PC-9 (cell line): ENCODE data around the gene TRMT5. TPM values are rescaled to one million over a fixed set of nuclear protein-coding genes. Genes with fewer than 3 reads are reported as not detected.
A peak's percentile ranks its signal among the peaks of the same experiment; 100 is the strongest.

ENCODE experiments used
- BruUV-seq: library from RNA; stranded (reverse); fragments of 400-500 nt; replicated peaks from 2 replicates; lab custom pipeline; 2021; lab: Mats Ljungman, UMichigan
- CTCF ChIA-PET: fragments of 300-600 bp; sonication (Branson Sonifier 250); formaldehyde crosslinking; loops from one replicate; lab custom pipeline; 2022; ENCODE audit warnings: antibody characterized with exemption; lab: Charles Lee
- POLR2A ChIA-PET: fragments of 300-600 bp; sonication (Branson Sonifier 250); formaldehyde crosslinking; loops from one replicate; lab custom pipeline; 2022; ENCODE audit warnings: antibody characterized with exemption; ENCODE audit not compliant: unreplicated experiment; lab: Charles Lee
- DNase-seq, 2 experiments: peaks; one replicate each; pipeline versions ENCODE4 v3.0.0 to v3.0.0-alpha.2; 2015 to 2022; ENCODE audit warnings: mixed read lengths in 1 of 2
- H2AFZ ChIP-seq: fragments of 200-600 bp; sonication (generic); 2 replicates; pipeline ENCODE4 v1.8.1; 2017; ENCODE audit warnings: antibody characterized with exemption
- H3F3A ChIP-seq: fragments of 200-600 bp; sonication (generic); 2 replicates; pipeline ENCODE4 v1.8.1; 2017; ENCODE audit warnings: antibody characterized with exemption, mild to moderate bottlenecking, low read depth; ENCODE audit not compliant: insufficient read depth
- H3K27ac ChIP-seq: fragments of 200-600 bp; sonication (generic); 2 replicates; pipeline ENCODE4 v1.6.1; 2016; ENCODE audit warnings: mixed run types
- H3K27me3 ChIP-seq: fragments of 200-600 bp; sonication (generic); 2 replicates; pipeline ENCODE4 v1.6.1; 2016; ENCODE audit warnings: low read depth, mixed run types; ENCODE audit not compliant: insufficient read depth
- H3K36me3 ChIP-seq: fragments of 200-600 bp; sonication (generic); 2 replicates; pipeline ENCODE4 v1.6.1; 2016; ENCODE audit warnings: low read depth, mixed run types
- H3K4me1 ChIP-seq: fragments of 200-600 bp; sonication (generic); replicated peaks from 2 replicates; pipeline ENCODE4 v1.6.1; 2016; ENCODE audit warnings: mixed run types; ENCODE audit not compliant: insufficient read depth
- H3K4me2 ChIP-seq: fragments of 200-600 bp; sonication (generic); 2 replicates; pipeline ENCODE4 v1.6.1; 2017; ENCODE audit warnings: mixed run types
- H3K4me3 ChIP-seq: fragments of 200-600 bp; sonication (generic); 2 replicates; pipeline ENCODE4 v1.6.1; 2016; ENCODE audit warnings: mixed run types
- H3K79me2 ChIP-seq: fragments of 200-600 bp; sonication (generic); 2 replicates; pipeline ENCODE4 v1.6.1; 2017; ENCODE audit warnings: low read depth, mixed run types
- H3K9me2 ChIP-seq: fragments of 200-600 bp; sonication (generic); 2 replicates; pipeline ENCODE4 v1.8.1; 2017; ENCODE audit warnings: mild to moderate bottlenecking; ENCODE audit not compliant: insufficient read depth
- H3K9me3 ChIP-seq: fragments of 200-600 bp; sonication (generic); 2 replicates; pipeline ENCODE4 v1.8.1; 2016; ENCODE audit warnings: low read depth; ENCODE audit not compliant: insufficient read depth
- H4K20me1 ChIP-seq: fragments of 200-600 bp; sonication (generic); 2 replicates; pipeline ENCODE4 v1.8.1; 2017; ENCODE audit not compliant: insufficient read depth
- EZH2 ChIP-seq: fragments of 200-600 bp; sonication (generic); IDR thresholded peaks from 2 replicates; pipeline ENCODE4 v1.8.0; 2017; ENCODE audit warnings: antibody characterized with exemption, low read depth
- intact Hi-C: fragments of 100-400 bp; cut with micrococcal nuclease; formaldehyde crosslinking; loops from one replicate; pipeline ENCODE4 v1.10.0; 2022; ENCODE audit not compliant: unreplicated experiment
- total RNA-seq: library from RNA; stranded (reverse); gene quantifications from 2 replicates; pipeline ENCODE4 v1.2.3, GENCODE V29; 2021
- TF ChIP-seq, protein P1 (sequence below): fragments of 200-600 bp; sonication (generic); conservative IDR thresholded peaks from 2 replicates; pipeline ENCODE4 v1.6.1; 2017; ENCODE audit warnings: mixed run types, antibody characterized with exemption, mild to moderate bottlenecking, moderate library complexity

The TRMT5 gene
- total RNA-seq, 1 experiment from 2014 or later: 17.6 TPM

DNA sequence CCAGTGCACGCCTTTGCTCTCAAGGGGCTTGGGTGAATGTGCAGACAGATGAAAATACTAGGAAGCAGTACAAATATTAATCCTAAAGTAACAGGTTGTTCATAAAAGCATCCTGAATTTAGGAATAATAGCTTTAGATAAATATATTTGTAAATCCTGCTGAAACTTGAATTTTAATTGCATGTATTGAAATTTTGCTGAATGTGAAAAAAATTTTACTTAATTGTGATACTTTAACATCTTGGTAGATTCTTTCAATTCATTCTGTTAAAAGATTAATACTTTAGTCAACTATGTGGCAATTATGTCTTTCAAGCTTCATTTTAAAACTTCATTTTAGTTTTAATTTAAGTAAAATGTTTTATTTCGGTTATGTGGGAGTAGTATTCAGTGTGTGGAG lies 5.6 kb upstream of the TRMT5 start:
- no peaks in the 10 kb centered on the region for H3K9me3 ChIP-seq
- H3K79me2 ChIP-seq: peaks cover 26% of the 10 kb centered on the region
- H4K20me1 ChIP-seq: no peaks in the 10 kb centered on the region
- H3K27ac ChIP-seq: no peak overlapping the region
- peaks cover 4% of the 10 kb centered on the region for H3K36me3 ChIP-seq
- H3K9me2 ChIP-seq: no peaks in the 10 kb centered on the region
- H3K27me3 ChIP-seq: no peaks in the 10 kb centered on the region
- intact Hi-C loops: no loop called here
- peaks cover 5% of the 10 kb centered on the region; the same call in 1 of the 2 replicates for H3F3A ChIP-seq
- no peak overlapping the region for H3K4me2 ChIP-seq
- POLR2A ChIA-PET: no interaction called here
- H3K4me1 ChIP-seq: peaks cover 13% of the 10 kb centered on the region
- BruUV-seq: no TSS peak
- DNase-seq: peak in 1 of 2 experiments; percentile 27
- TF ChIP-seq, protein P1, sequence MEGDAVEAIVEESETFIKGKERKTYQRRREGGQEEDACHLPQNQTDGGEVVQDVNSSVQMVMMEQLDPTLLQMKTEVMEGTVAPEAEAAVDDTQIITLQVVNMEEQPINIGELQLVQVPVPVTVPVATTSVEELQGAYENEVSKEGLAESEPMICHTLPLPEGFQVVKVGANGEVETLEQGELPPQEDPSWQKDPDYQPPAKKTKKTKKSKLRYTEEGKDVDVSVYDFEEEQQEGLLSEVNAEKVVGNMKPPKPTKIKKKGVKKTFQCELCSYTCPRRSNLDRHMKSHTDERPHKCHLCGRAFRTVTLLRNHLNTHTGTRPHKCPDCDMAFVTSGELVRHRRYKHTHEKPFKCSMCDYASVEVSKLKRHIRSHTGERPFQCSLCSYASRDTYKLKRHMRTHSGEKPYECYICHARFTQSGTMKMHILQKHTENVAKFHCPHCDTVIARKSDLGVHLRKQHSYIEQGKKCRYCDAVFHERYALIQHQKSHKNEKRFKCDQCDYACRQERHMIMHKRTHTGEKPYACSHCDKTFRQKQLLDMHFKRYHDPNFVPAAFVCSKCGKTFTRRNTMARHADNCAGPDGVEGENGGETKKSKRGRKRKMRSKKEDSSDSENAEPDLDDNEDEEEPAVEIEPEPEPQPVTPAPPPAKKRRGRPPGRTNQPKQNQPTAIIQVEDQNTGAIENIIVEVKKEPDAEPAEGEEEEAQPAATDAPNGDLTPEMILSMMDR: no peak
- TF ChIP-seq EZH2: no peak
- H2AFZ ChIP-seq: no peak overlapping the region
- H3K4me3 ChIP-seq: no peak overlapping the region
- CTCF ChIA-PET: no interaction called here

DNA sequence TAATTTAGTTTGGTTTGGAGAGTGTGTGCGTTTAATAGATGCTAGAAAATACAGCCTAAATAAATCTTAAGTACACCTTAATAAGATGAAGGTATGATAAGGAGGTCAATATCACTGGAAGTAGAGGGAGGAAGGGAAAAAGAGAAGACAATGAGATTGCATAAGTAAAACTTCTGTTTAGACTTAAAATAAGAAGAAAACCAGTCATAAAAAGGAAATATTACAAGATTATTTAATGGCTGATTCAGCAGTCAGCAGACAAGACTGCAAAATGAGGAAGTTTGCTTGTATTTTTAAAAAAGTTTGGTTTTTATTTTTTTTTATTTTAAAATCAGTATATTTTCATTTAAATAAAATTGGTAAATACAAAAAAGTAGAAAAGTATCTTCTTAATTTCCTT lies 3.3 kb upstream of the TRMT5 start:
- Histone ChIP-seq H3K36me3 (peaks cover 8% of the 10 kb centered on the region), H4K20me1 (no peaks in the 10 kb centered on the region), H3K27me3 (no peaks in the 10 kb centered on the region), H3F3A (peaks cover 9% of the 10 kb centered on the region; the same call in 1 of the 2 replicates), H3K4me1 (peaks cover 24% of the 10 kb centered on the region), H3K79me2 (peaks cover 45% of the 10 kb centered on the region), H3K9me3 (no peaks in the 10 kb centered on the region), H3K27ac (no peak overlapping the region), H3K4me3 (no peak overlapping the region), H3K4me2 (no peak overlapping the region), H3K9me2 (no peaks in the 10 kb centered on the region), H2AFZ (no peak overlapping the region)
- DNase-seq: peak in 1 of 2 experiments; percentile 11
- POLR2A ChIA-PET: no interaction called here
- CTCF ChIA-PET: no interaction called here
- intact Hi-C loops: loop anchor here (5.0 kb wide), 3 partner anchors 43 to 268 kb away; no protein-coding TSS in a partner anchor
- TF ChIP-seq EZH2: no peak
- BruUV-seq: no TSS peak

DNA sequence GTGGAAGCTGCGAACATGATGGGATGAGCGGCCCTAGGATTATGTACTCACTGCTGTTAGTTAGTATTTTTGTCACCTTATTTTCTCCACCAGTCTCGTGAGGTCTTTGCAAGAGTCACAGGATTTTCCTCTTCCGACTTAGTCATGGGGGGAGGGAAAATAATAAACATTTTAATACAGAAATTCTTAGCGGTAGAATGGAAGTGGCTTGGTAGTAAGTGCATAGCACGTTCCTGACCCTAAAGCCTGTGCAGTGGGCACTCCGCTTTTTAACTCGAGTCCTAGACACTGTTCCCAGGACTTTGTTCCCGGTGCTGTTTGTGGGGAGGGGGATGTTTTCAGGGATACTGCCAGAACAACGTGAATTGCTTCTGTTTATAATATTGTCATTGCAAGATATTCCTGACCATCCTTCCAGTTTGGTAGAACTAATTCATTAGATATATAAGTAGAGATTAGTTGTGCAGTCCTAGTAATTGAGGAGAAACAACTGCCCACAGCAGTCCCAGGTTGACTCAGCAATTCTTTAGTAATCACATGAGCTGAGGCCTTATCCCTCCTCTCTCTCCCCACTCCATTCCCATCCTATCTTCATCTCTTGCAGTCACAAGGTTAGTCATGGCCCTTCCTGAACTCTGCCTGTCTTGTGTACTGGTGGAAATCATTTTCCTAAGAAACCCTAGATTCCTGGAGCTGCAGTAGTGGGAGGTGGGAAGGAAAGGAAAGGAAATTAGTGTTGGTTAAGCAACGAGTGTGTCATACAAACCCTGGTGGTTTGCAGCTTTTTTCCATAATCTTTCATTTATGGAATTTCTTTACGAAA lies 965 bp upstream of the TRMT5 start:
- Histone ChIP-seq H3K4me3 (peak overlapping the region; percentile 99), H3K9me3 (no peaks in the 10 kb centered on the region), H4K20me1 (no peaks in the 10 kb centered on the region), H3K27ac (peak overlapping the region; percentile 78), H3K27me3 (no peaks in the 10 kb centered on the region), H3K9me2 (no peaks in the 10 kb centered on the region), H3F3A (peaks cover 9% of the 10 kb centered on the region; the same call in 1 of the 2 replicates), H3K36me3 (peaks cover 24% of the 10 kb centered on the region), H3K4me1 (peaks cover 36% of the 10 kb centered on the region), H2AFZ (peak overlapping the region; percentile 98), H3K79me2 (peaks cover 64% of the 10 kb centered on the region), H3K4me2 (peak overlapping the region; percentile 90)
- no TSS peak for BruUV-seq
- ChIA-PET POLR2A (interaction anchor here (0.6 to 1.1 kb wide), 5 partner anchors 13 to 890 kb away, joined by 3 to 8 read pairs (median 5); partner anchors contain the start of gene SIX4), CTCF (interaction anchor here (0.5 to 0.6 kb wide), 3 partner anchors 258 to 634 kb away, joined by 3 to 5 read pairs (median 3); partner anchors contain the start of gene SIX4)
- TF ChIP-seq, protein P1: no peak
- no peak for TF ChIP-seq EZH2
- intact Hi-C loops: loop anchor here (1.0 to 5.0 kb wide), 8 partner anchors 45 to 357 kb away; partner anchors contain the start of gene SIX1
- peak; percentile 26 to 67 for DNase-seq
